ENCODE measurements around the gene ASAP2.
A peak's percentile ranks its signal among the peaks of the same experiment; 100 is the strongest.

Gene ASAP2

DNA sequence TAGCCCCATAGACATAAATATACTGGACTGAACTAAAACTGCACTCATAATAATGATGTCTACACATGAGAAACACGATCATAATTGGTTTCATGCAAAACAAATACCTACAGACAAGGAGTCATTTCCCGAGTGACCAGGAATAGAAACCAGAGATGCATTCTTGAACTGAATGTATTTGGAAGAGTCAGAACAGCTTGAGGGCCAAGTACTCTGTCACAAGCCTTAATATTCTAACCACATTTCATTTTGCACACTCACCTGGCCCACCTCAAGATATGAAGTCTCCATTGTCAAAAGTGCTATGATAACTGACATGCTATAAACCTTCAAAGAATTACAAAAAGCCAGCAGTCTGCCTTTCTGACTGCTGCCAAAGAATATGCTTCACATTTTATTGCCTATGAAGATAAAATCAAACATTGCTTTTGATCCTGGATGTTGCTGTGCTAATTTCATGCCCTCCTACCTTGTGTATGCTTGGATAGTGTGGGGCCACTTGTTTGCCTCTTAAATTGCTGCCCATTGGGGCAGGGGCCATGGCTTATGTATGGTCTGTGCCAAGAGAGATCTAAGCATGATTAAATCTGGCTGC lies 18.9 kb upstream of the ASAP2 start:
- H3K23ac ChIP-seq (ENCODE audit: low read depth, low read length, poor library complexity): no peak overlapping the region
- H3K18ac ChIP-seq (ENCODE audit: low read length): no peak overlapping the region
- H3K4me1 ChIP-seq (ENCODE audit: control insufficient read depth in 2 of 2, insufficient read depth in 1 of 2, low read depth in 1 of 2, low read length in 2 of 2): peaks cover 0 to 2% of the 10 kb centered on the region in 2 donors
- no peaks in the 10 kb centered on the region for H3K79me1 ChIP-seq (ENCODE audit: low read depth, low read length)
- H3K27ac ChIP-seq (replicated peaks; ENCODE audit: low read length): no peak overlapping the region
- H2AK5ac ChIP-seq (ENCODE audit: low read depth, low read length): no peak overlapping the region
- H4K8ac ChIP-seq (ENCODE audit: low read depth, low read length): no peak overlapping the region
- H4K91ac ChIP-seq (ENCODE audit: low read depth, low read length, poor library complexity): no peak overlapping the region
- H2BK120ac ChIP-seq (ENCODE audit: low read depth, low read length): no peak overlapping the region
- no peak overlapping the region for H3K4me3 ChIP-seq (ENCODE audit: low read length in 2 of 2)
- H3K9me3 ChIP-seq (replicated peaks in 1 of 2; ENCODE audit: control insufficient read depth in 2 of 2, insufficient read depth in 1 of 2, low read depth in 1 of 2, low read length in 2 of 2): no peaks in the 10 kb centered on the region
- no peaks in the 10 kb centered on the region for H3K36me3 ChIP-seq (replicated peaks in 1 of 2; ENCODE audit: control insufficient read depth in 2 of 2, insufficient read depth in 2 of 2, low read length in 2 of 2)
- no peak overlapping the region for H2AFZ ChIP-seq (ENCODE audit: low read length)
- H2BK15ac ChIP-seq (ENCODE audit: low read length): no peak overlapping the region
- H3K4ac ChIP-seq (ENCODE audit: low read length): no peak overlapping the region
- WGBS, 2 donors (ENCODE audit: extremely low coverage in 2 of 2, insufficient read length in 2 of 2, insufficient replicate concordance in 1 of 2): no CpG with 5 or more reads among the region's 2 CpGs
- no peak overlapping the region for H3K14ac ChIP-seq (ENCODE audit: low read length)
- H2BK5ac ChIP-seq (ENCODE audit: low read length): no peak overlapping the region
- peaks cover 0 to 10% (median 0%) of the 10 kb centered on the region in 3 experiments for H3K27me3 ChIP-seq (ENCODE audit: control insufficient read depth in 3 of 3, insufficient read depth in 3 of 3, low read depth in 1 of 3, low read length in 3 of 3)
- no peak for DNase-seq (ENCODE audit: low spot score)
- no peak overlapping the region for H3K4me2 ChIP-seq (ENCODE audit: insufficient read depth, low read length, poor library complexity, severe bottlenecking)
- no peak overlapping the region for H2BK12ac ChIP-seq (ENCODE audit: low read length)
- no peak overlapping the region for H3K9ac ChIP-seq (ENCODE audit: low read depth, low read length, poor library complexity)

- Histone ChIP-seq H3K36me3 (replicated peaks in 1 of 2; ENCODE audit: control insufficient read depth in 2 of 2, insufficient read depth in 2 of 2, low read length in 2 of 2) (no peaks in the 10 kb centered on the region), H3K4me1 (ENCODE audit: control insufficient read depth in 2 of 2, insufficient read depth in 1 of 2, low read depth in 1 of 2, low read length in 2 of 2) (peaks cover 0 to 2% of the 10 kb centered on the region in 2 donors), H3K27me3 (ENCODE audit: control insufficient read depth in 3 of 3, insufficient read depth in 3 of 3, low read depth in 1 of 3, low read length in 3 of 3) (peaks cover 0 to 10% (median 0%) of the 10 kb centered on the region in 3 experiments), H3K4me2 (ENCODE audit: insufficient read depth, low read length, poor library complexity, severe bottlenecking) (no peak overlapping the region), H4K91ac (ENCODE audit: low read depth, low read length, poor library complexity) (no peak overlapping the region), H2BK12ac (ENCODE audit: low read length) (no peak overlapping the region), H2AK5ac (ENCODE audit: low read depth, low read length) (no peak overlapping the region), H3K4me3 (ENCODE audit: low read length in 2 of 2) (peak overlapping the region in 1 of 2 donors; percentile 55), H3K27ac (replicated peaks; ENCODE audit: low read length) (no peak overlapping the region), H3K79me1 (ENCODE audit: low read depth, low read length) (no peaks in the 10 kb centered on the region), H4K8ac (ENCODE audit: low read depth, low read length) (no peak overlapping the region), H3K9me3 (replicated peaks in 1 of 2; ENCODE audit: control insufficient read depth in 2 of 2, insufficient read depth in 1 of 2, low read depth in 1 of 2, low read length in 2 of 2) (no peaks in the 10 kb centered on the region), H2AFZ (ENCODE audit: low read length) (no peak overlapping the region), H3K18ac (ENCODE audit: low read length) (no peak overlapping the region), H3K23ac (ENCODE audit: low read depth, low read length, poor library complexity) (no peak overlapping the region), H2BK120ac (ENCODE audit: low read depth, low read length) (no peak overlapping the region), H2BK15ac (ENCODE audit: low read length) (no peak overlapping the region), H2BK5ac (ENCODE audit: low read length) (no peak overlapping the region), H3K9ac (ENCODE audit: low read depth, low read length, poor library complexity) (no peak overlapping the region), H3K4ac (ENCODE audit: low read length) (no peak overlapping the region), H3K14ac (ENCODE audit: low read length) (no peak overlapping the region)
- no peak for DNase-seq (ENCODE audit: low spot score)
- WGBS, 2 donors (ENCODE audit: extremely low coverage in 2 of 2, insufficient read length in 2 of 2, insufficient replicate concordance in 1 of 2): no CpG with 5 or more reads among the region's 6 CpGs
These were observed 17.8 kb upstream of the ASAP2 start for GRCh38 chr2:9188823-9189222.

- Histone ChIP-seq H3K4me1 (ENCODE audit: control insufficient read depth in 2 of 2, insufficient read depth in 1 of 2, low read depth in 1 of 2, low read length in 2 of 2) (peaks cover 0 to 2% of the 10 kb centered on the region in 2 donors), H2AFZ (ENCODE audit: low read length) (no peak overlapping the region), H4K91ac (ENCODE audit: low read depth, low read length, poor library complexity) (no peak overlapping the region), H3K23ac (ENCODE audit: low read depth, low read length, poor library complexity) (no peak overlapping the region), H3K4me3 (ENCODE audit: low read length in 2 of 2) (no peak overlapping the region), H3K9me3 (replicated peaks in 1 of 2; ENCODE audit: control insufficient read depth in 2 of 2, insufficient read depth in 1 of 2, low read depth in 1 of 2, low read length in 2 of 2) (no peaks in the 10 kb centered on the region), H2BK15ac (ENCODE audit: low read length) (no peak overlapping the region), H3K4ac (ENCODE audit: low read length) (no peak overlapping the region), H3K14ac (ENCODE audit: low read length) (no peak overlapping the region), H3K4me2 (ENCODE audit: insufficient read depth, low read length, poor library complexity, severe bottlenecking) (no peak overlapping the region), H2AK5ac (ENCODE audit: low read depth, low read length) (no peak overlapping the region), H3K9ac (ENCODE audit: low read depth, low read length, poor library complexity) (no peak overlapping the region), H2BK12ac (ENCODE audit: low read length) (no peak overlapping the region), H3K27me3 (ENCODE audit: control insufficient read depth in 3 of 3, insufficient read depth in 3 of 3, low read depth in 1 of 3, low read length in 3 of 3) (peaks cover 0 to 10% (median 0%) of the 10 kb centered on the region in 3 experiments), H2BK120ac (ENCODE audit: low read depth, low read length) (no peak overlapping the region), H4K8ac (ENCODE audit: low read depth, low read length) (no peak overlapping the region), H2BK5ac (ENCODE audit: low read length) (no peak overlapping the region), H3K79me1 (ENCODE audit: low read depth, low read length) (no peaks in the 10 kb centered on the region), H3K36me3 (replicated peaks in 1 of 2; ENCODE audit: control insufficient read depth in 2 of 2, insufficient read depth in 2 of 2, low read length in 2 of 2) (no peaks in the 10 kb centered on the region), H3K27ac (replicated peaks; ENCODE audit: low read length) (no peak overlapping the region), H3K18ac (ENCODE audit: low read length) (no peak overlapping the region)
- DNase-seq (ENCODE audit: low spot score): no peak
- WGBS, 2 donors (ENCODE audit: extremely low coverage in 2 of 2, insufficient read length in 2 of 2, insufficient replicate concordance in 1 of 2): no CpG with 5 or more reads among the region's 3 CpGs
These were observed 16.7 kb upstream of the ASAP2 start for GRCh38 chr2:9189901-9190300.

- no peak overlapping the region for H2BK12ac ChIP-seq (ENCODE audit: low read length)
- no CpG with 5 or more reads among the region's 9 CpGs for WGBS, 2 donors (ENCODE audit: extremely low coverage in 2 of 2, insufficient read length in 2 of 2, insufficient replicate concordance in 1 of 2)
- H3K79me1 ChIP-seq (ENCODE audit: low read depth, low read length): no peaks in the 10 kb centered on the region
- H3K9ac ChIP-seq (ENCODE audit: low read depth, low read length, poor library complexity): no peak overlapping the region
- H3K4me3 ChIP-seq (ENCODE audit: low read length in 2 of 2): no peak overlapping the region
- no peak overlapping the region for H2BK120ac ChIP-seq (ENCODE audit: low read depth, low read length)
- peaks cover 0 to 2% of the 10 kb centered on the region in 2 donors for H3K4me1 ChIP-seq (ENCODE audit: control insufficient read depth in 2 of 2, insufficient read depth in 1 of 2, low read depth in 1 of 2, low read length in 2 of 2)
- no peak for DNase-seq (ENCODE audit: low spot score)
- H3K18ac ChIP-seq (ENCODE audit: low read length): peak overlapping the region; percentile 16
- H2AFZ ChIP-seq (ENCODE audit: low read length): no peak overlapping the region
- H3K9me3 ChIP-seq (replicated peaks in 1 of 2; ENCODE audit: control insufficient read depth in 2 of 2, insufficient read depth in 1 of 2, low read depth in 1 of 2, low read length in 2 of 2): no peaks in the 10 kb centered on the region
- H3K4ac ChIP-seq (ENCODE audit: low read length): no peak overlapping the region
- no peak overlapping the region for H3K23ac ChIP-seq (ENCODE audit: low read depth, low read length, poor library complexity)
- no peak overlapping the region for H2BK5ac ChIP-seq (ENCODE audit: low read length)
- peaks cover 0 to 10% (median 0%) of the 10 kb centered on the region in 3 experiments for H3K27me3 ChIP-seq (ENCODE audit: control insufficient read depth in 3 of 3, insufficient read depth in 3 of 3, low read depth in 1 of 3, low read length in 3 of 3)
- H4K8ac ChIP-seq (ENCODE audit: low read depth, low read length): no peak overlapping the region
- H3K4me2 ChIP-seq (ENCODE audit: insufficient read depth, low read length, poor library complexity, severe bottlenecking): no peak overlapping the region
- no peak overlapping the region for H3K27ac ChIP-seq (replicated peaks; ENCODE audit: low read length)
- no peak overlapping the region for H2AK5ac ChIP-seq (ENCODE audit: low read depth, low read length)
- H3K36me3 ChIP-seq (replicated peaks in 1 of 2; ENCODE audit: control insufficient read depth in 2 of 2, insufficient read depth in 2 of 2, low read length in 2 of 2): no peaks in the 10 kb centered on the region
- H2BK15ac ChIP-seq (ENCODE audit: low read length): no peak overlapping the region
- no peak overlapping the region for H4K91ac ChIP-seq (ENCODE audit: low read depth, low read length, poor library complexity)
- H3K14ac ChIP-seq (ENCODE audit: low read length): no peak overlapping the region
These were observed 15.6 kb upstream of the ASAP2 start for GRCh38 chr2:9191041-9191481.
